IPS-NIHi7 (cell line): ENCODE data around the gene AGBL3.
"Not testable (repeated sequence)": the region's sequence is repeated elsewhere in the genome, so short reads cannot be mapped to it uniquely, and the experiment has no call there.

ENCODE experiments used
- DNase-seq: peaks from one replicate; pipeline ENCODE4 v3.0.0; 2012; ENCODE audit warnings: mixed read lengths; ENCODE audit errors: extremely low spot score

AGBL3 gene

GRCh38 chr7:135076882-135077281 is 90.6 kb downstream of the AGBL3 start:
- DNase-seq, result no peak

GRCh38 chr7:135077642-135078041 is 91.3 kb downstream of the AGBL3 start:
- no peak for DNase-seq

GRCh38 chr7:135078051-135078450 is 91.7 kb downstream of the AGBL3 start:
- DNase-seq, result no peak

GRCh38 chr7:135079068-135079467 is 92.8 kb downstream of the AGBL3 start:
- no peak for DNase-seq

- no peak for DNase-seq
Observed at GRCh38 chr7:135083005-135083404, 96.7 kb downstream of the AGBL3 start.

- no peak for DNase-seq
Observed at GRCh38 chr7:135088566-135088965, 102.3 kb downstream of the AGBL3 start.

- no peak for DNase-seq
Observed at GRCh38 chr7:135091717-135092116, 105.4 kb downstream of the AGBL3 start.

- DNase-seq, result no peak
Observed at GRCh38 chr7:135094472-135095237, 108.3 kb downstream of the AGBL3 start.

GRCh38 chr7:135095450-135095849 is 109.1 kb downstream of the AGBL3 start:
- no peak for DNase-seq

GRCh38 chr7:135098391-135098790 is 112.1 kb downstream of the AGBL3 start:
- DNase-seq, result no peak

- DNase-seq, result no peak
Observed at GRCh38 chr7:135100856-135101255, 114.5 kb downstream of the AGBL3 start.

- DNase-seq, result no peak
Observed at GRCh38 chr7:135102372-135102771, 116.1 kb downstream of the AGBL3 start.

GRCh38 chr7:135109562-135109961 is 123.3 kb downstream of the AGBL3 start:
- no peak for DNase-seq

- peak; percentile 20 for DNase-seq
Observed at GRCh38 chr7:135109976-135110375, 123.7 kb downstream of the AGBL3 start.

- no peak for DNase-seq
Observed at GRCh38 chr7:135111379-135111778, 125.1 kb downstream of the AGBL3 start.

GRCh38 chr7:135114622-135115021 is 128.3 kb downstream of the AGBL3 start:
- no peak for DNase-seq

GRCh38 chr7:135117096-135117495 is 130.8 kb downstream of the AGBL3 start:
- no peak for DNase-seq

- peak; percentile 16 for DNase-seq
Observed at GRCh38 chr7:135121868-135122267, 135.6 kb downstream of the AGBL3 start.

GRCh38 chr7:135124631-135125030 is 138.3 kb downstream of the AGBL3 start:
- not testable (repeated sequence) for DNase-seq

- DNase-seq, result no peak
Observed at GRCh38 chr7:135128931-135129330, 142.6 kb downstream of the AGBL3 start.

GRCh38 chr7:135129579-135129978 is 143.3 kb downstream of the AGBL3 start:
- no peak for DNase-seq

- DNase-seq, result no peak
Observed at GRCh38 chr7:135143885-135144668, 157.8 kb downstream of the AGBL3 start.

- no peak for DNase-seq
Observed at GRCh38 chr7:135147341-135147898, 161.1 kb downstream of the AGBL3 start.
